ENCODE data around the gene EXD1.

DNA sequence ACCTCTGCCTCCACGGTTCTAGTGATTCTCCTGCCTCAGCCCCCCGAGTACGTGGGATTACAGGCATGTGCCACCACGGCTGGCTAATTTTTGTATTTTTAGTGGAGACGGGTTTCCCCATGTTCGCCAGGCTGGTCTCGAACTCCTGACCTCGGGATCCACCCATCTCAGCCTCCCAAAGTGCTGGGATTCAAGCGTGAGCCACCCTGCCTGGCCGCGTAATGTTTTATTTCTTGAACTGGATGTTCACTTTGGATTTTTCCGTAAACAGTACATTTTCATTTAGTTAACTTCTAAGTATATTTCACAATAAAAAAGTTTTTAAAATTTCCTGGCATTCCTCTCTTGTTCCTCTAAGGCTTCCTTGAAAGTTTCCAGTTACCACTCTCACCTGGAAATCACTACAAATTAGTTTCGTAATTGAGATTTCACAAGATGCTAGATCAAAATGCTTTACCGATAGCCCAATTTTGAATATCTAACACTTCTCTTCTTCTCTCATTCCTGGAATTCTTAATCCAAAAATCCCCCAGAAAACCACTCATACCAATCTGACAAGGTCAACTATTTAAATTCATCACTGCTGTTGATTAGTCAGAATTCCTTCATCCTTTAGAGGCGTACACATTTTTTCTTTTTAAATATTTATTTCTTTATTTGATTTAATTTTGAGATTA, 69.8 kb downstream of the EXD1 start:
- TF ChIP-seq, protein P1, sequence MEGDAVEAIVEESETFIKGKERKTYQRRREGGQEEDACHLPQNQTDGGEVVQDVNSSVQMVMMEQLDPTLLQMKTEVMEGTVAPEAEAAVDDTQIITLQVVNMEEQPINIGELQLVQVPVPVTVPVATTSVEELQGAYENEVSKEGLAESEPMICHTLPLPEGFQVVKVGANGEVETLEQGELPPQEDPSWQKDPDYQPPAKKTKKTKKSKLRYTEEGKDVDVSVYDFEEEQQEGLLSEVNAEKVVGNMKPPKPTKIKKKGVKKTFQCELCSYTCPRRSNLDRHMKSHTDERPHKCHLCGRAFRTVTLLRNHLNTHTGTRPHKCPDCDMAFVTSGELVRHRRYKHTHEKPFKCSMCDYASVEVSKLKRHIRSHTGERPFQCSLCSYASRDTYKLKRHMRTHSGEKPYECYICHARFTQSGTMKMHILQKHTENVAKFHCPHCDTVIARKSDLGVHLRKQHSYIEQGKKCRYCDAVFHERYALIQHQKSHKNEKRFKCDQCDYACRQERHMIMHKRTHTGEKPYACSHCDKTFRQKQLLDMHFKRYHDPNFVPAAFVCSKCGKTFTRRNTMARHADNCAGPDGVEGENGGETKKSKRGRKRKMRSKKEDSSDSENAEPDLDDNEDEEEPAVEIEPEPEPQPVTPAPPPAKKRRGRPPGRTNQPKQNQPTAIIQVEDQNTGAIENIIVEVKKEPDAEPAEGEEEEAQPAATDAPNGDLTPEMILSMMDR (IDR thresholded peaks at IDR 0.05), result no peak
- no peak for TF ChIP-seq POLR2A (IDR thresholded peaks at IDR 0.05)

Data from Peyer's patch (tissue), 4 donors.